ENCODE results near the gene LDLRAP1. TPM values are rescaled to one million over a fixed set of nuclear protein-coding genes. Genes with fewer than 3 reads are reported as not detected.

The LDLRAP1 gene
- total RNA-seq, 2 experiments from 2014 or later, result 19.1 to 19.7 TPM

DNA sequence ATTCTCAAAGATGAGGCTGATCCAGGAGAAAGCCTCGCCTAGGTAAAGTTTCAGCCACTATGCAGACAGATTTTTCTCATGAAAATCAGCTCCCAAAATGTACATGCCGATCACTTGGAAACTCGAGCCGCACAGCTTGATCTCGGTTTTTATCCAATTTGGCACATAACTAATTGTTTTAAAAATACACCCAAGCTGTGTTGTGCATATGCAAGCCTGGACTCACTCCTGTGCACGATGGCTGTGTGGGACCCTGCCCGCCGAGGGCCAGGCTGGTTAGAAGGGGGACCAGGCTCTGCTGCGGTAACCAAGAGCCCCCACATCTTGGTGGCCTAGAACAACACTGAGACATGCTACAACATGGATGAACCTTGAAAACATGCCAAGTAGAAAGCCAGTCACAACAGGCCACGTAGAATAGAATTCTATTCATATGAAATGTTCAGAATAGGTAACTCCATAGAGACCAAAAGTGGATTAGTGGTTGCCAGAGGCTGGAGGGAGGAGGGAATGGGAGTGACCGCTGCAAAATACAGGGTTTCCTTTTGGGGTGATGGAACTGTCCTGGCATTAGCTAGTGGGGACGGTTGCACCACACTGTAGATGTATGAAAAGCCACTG, 16.1 kb upstream of the LDLRAP1 start:
- Mint-ChIP-seq H3K27me3 (ENCODE audit: low read depth) (no peaks in the 10 kb centered on the region), H3K36me3 (ENCODE audit: low read depth) (no peaks in the 10 kb centered on the region), H3K4me3 (no peak overlapping the region), H3K4me1 (ENCODE audit: low read depth) (no peaks in the 10 kb centered on the region), H3K9me3 (peaks cover 5% of the 10 kb centered on the region), H3K27ac (no peak overlapping the region)
- CTCF ChIA-PET, result interaction anchor here (0.5 kb wide), 1 partner anchor 130 kb away, joined by 3 read pairs; no protein-coding TSS in a partner anchor
- no peak for DNase-seq
- intact Hi-C loops (cut with micrococcal nuclease), result no loop called here

DNA sequence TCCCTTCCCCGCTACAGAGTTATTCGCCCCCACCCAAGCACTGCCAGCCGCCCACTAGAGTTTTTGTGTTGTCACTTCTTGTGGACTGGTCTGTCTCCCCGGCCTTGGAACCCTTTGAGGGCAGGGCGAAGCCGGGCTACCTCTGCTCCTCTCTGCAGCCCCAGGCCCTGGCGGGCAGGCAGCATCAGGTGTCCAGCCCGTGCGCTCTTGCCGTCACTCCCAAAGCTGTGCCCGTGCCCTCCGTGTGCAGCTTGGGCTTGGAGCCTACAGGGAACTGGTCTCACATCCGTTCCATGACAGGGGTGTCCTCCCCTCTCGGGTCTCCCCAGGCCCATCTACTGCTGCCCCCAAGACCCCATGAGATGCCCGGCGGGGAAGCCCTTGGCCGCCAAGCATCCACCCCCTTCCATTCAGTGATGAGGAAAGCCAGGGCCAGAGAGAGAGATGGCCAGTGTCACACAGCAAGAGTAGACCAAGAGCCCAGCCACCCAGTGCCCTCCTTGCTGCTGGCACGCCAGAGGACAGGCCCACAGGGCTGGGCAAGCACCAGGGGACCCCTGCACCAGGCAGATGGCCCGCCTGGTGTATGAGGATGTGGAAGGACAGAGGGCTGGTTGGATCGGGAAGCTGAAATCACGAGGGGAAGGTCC, 15.3 kb upstream of the LDLRAP1 start:
- Mint-ChIP-seq H3K9me3 (peaks cover 5% of the 10 kb centered on the region), H3K4me3 (no peak overlapping the region), H3K27me3 (ENCODE audit: low read depth) (no peaks in the 10 kb centered on the region), H3K4me1 (ENCODE audit: low read depth) (no peaks in the 10 kb centered on the region), H3K27ac (no peak overlapping the region), H3K36me3 (ENCODE audit: low read depth) (no peaks in the 10 kb centered on the region)
- no peak for DNase-seq
- CTCF ChIA-PET, result interaction anchor here (0.7 kb wide), 1 partner anchor 8 kb away, joined by 8 read pairs; no protein-coding TSS in a partner anchor
- intact Hi-C loops (cut with micrococcal nuclease), result no loop called here

DNA sequence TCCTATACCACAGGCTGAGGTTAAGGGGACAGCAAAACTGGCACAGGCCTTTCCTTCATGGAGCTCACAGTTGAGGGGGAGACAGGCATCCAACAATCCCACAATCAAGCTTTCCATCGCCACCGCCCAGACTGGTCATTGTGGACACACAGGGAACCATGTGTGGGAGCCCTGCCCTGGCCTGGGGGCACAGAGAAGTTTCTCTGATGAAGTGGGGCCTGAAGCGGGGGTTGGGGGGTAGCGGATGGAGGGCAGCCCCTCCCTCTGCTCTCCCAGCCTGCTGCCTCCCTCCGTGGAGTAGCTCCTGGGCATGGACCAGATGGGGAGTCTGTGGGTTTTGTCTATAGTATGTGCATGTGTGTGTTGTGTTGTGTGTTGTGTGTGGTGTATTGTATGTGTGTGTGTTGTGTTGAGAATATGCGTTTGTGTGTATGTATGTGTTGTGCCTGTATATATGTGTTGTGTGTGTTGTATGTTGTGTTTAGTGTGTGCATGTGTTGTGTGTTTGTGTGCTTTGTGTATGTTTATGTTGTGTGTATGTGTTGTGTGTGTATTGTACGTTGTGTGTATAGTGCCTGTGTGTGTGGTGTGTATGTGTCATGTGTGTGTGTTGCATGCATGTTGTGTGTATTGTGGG, 14.4 kb upstream of the LDLRAP1 start:
- no peaks in the 10 kb centered on the region for H3K36me3 Mint-ChIP-seq (ENCODE audit: low read depth)
- CTCF ChIA-PET, result interaction anchor here (0.7 to 1.0 kb wide), 2 partner anchors 9 kb away, joined by 3 to 8 read pairs; no protein-coding TSS in a partner anchor
- H3K27ac Mint-ChIP-seq, result no peak overlapping the region
- no peak for DNase-seq
- H3K9me3 Mint-ChIP-seq, result peaks cover 5% of the 10 kb centered on the region
- H3K27me3 Mint-ChIP-seq (ENCODE audit: low read depth), result no peaks in the 10 kb centered on the region
- H3K4me3 Mint-ChIP-seq, result no peak overlapping the region
- intact Hi-C loops (cut with micrococcal nuclease), result no loop called here
- no peaks in the 10 kb centered on the region for H3K4me1 Mint-ChIP-seq (ENCODE audit: low read depth)

DNA sequence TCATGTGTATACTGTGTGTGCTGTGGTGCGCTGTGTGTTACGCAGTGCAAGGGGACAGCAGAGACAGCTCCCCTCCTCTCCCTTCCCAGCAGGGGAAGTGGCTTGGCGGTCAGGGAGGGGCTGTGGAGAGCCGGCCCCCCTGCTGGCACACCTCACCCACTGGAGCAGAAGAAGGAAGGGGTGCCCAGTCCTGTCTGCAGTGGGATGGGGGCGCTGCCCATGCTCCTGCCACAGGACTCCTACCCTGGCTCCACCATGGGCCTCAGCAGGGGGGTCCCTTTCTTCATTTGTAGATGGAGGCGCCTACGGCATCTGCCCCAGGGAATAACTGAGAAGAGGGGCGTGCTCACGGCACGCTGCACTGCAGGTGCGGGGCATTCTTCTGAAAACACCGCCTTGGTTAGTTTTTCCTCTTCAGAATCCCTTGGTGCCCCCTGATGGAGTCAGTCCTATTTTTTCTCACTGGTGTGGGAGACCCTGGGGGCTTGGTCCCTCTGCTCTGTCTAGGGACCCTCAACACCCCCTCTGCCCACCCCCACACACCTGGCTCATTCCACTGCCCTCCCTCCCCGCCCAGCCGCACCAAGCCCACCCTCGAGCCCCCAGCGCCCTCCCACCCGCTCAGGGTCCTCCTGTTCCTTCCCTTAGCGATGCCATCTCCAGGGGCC, 13.8 kb upstream of the LDLRAP1 start:
- Mint-ChIP-seq H3K27ac (no peak overlapping the region), H3K27me3 (ENCODE audit: low read depth) (no peaks in the 10 kb centered on the region), H3K4me3 (no peak overlapping the region), H3K4me1 (ENCODE audit: low read depth) (no peaks in the 10 kb centered on the region), H3K36me3 (ENCODE audit: low read depth) (no peaks in the 10 kb centered on the region), H3K9me3 (peaks cover 5% of the 10 kb centered on the region)
- no peak for DNase-seq
- CTCF ChIA-PET, result interaction anchor here (1.0 kb wide), 1 partner anchor 9 kb away, joined by 3 read pairs; no protein-coding TSS in a partner anchor
- intact Hi-C loops (cut with micrococcal nuclease), result no loop called here

DNA sequence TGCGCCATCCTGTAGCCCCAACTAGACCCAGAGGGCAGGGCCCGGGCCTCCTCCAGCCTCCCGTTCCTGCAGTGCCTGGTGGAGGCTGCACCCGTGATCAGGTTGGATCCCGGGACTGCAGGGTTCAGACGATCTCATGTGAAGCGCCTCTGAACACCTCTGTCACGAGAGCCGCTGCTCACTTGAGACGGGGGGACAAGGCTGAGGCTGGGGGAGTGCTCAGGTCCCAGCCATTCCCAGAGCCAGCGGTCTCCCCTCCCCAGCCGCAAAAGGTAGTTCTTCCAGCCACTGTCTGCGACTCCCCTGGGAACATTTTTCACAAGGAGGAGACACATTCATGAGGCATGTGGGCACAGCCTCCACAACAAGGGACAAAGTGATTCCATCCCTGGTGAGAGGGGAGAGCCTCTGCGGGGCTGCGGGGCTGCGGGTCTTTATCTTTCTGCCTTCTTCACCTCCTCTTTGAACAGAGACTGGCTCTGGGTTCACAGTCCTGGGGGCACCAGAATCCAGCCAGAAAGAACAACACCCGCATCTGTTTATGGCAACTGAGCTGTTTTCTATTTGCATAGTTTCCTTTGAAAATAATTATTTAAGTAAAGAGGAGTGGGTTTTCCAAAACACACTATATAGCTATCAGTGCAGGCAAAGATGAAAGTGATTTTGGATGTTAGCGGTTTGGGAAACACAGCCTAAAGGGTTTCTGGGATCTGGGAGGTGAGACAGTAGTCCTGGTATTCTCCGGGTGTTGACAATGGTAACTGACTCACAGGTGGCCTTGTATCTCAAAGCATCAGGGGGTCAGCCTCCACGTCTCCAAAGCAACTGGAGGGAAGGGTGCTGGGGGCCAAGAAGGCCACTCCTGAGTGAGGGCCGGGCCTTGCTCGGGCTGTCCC, 13.0 kb upstream of the LDLRAP1 start:
- peaks cover 2% of the 10 kb centered on the region for H3K9me3 Mint-ChIP-seq
- H3K27me3 Mint-ChIP-seq (ENCODE audit: low read depth), result no peaks in the 10 kb centered on the region
- DNase-seq, result no peak
- no peak overlapping the region for H3K4me3 Mint-ChIP-seq
- no peaks in the 10 kb centered on the region for H3K36me3 Mint-ChIP-seq (ENCODE audit: low read depth)
- H3K27ac Mint-ChIP-seq, result no peak overlapping the region
- intact Hi-C loops (cut with micrococcal nuclease), result no loop called here
- CTCF ChIA-PET, result interaction anchor here (0.6 kb wide), 1 partner anchor 12 kb away, joined by 3 read pairs; no protein-coding TSS in a partner anchor
- no peaks in the 10 kb centered on the region for H3K4me1 Mint-ChIP-seq (ENCODE audit: low read depth)

DNA sequence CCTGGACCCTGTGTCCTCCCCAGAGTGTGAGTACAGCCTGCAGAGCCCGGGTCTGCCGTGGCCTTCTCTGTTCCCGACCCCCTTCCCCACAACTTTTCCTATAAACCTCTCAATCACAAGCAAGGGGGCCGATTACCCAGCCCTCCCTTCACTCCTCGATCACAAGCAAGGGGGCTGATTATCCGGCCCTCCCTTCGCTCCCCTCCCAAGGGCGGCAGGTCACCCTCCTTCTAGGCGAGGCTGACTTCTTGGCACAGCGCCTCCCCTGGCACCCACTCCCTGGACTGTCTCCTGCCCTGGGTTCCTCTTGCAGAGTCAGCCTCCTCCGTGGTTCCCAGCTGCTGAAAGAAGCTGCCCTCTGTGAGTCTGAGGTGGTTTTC, 12.3 kb upstream of the LDLRAP1 start:
- CTCF ChIA-PET, result no interaction called here
- H3K27me3 Mint-ChIP-seq (ENCODE audit: low read depth), result no peaks in the 10 kb centered on the region
- intact Hi-C loops (cut with micrococcal nuclease), result no loop called here

DNA sequence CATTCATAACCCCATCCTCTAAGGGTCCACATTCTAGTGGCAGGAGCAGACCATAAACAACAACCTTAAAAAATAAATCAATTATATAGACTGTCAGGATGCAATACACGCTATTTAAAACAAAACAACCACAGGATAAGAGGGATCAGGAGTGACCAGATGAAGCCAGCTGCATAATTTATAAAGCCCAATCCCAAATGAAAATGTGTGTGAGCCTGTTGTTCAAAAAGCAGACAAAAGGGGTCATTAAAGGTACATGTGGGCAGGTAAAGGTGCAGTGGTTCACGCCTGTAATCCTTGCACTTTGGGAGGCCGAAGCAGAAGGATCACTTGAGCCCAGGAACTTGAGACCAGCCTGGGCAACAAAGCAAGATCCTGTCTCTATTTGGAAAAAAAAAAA, 10.4 kb upstream of the LDLRAP1 start:
- Mint-ChIP-seq H3K27ac (no peak overlapping the region), H3K4me1 (ENCODE audit: low read depth) (no peaks in the 10 kb centered on the region), H3K27me3 (ENCODE audit: low read depth) (no peaks in the 10 kb centered on the region), H3K9me3 (no peaks in the 10 kb centered on the region), H3K4me3 (no peak overlapping the region), H3K36me3 (ENCODE audit: low read depth) (no peaks in the 10 kb centered on the region)
- no peak for DNase-seq
- CTCF ChIA-PET, result interaction anchor here (0.9 kb wide), 1 partner anchor 12 kb away, joined by 3 read pairs; no protein-coding TSS in a partner anchor
- intact Hi-C loops (cut with micrococcal nuclease), result no loop called here

More for the DNA sequence above, 12.3 kb upstream of the LDLRAP1 start:
- DNase-seq, result no peak
- no peaks in the 10 kb centered on the region for H3K4me1 Mint-ChIP-seq (ENCODE audit: low read depth)
- H3K27ac Mint-ChIP-seq, result no peak overlapping the region
- no peak overlapping the region for H3K4me3 Mint-ChIP-seq
- H3K36me3 Mint-ChIP-seq (ENCODE audit: low read depth), result no peaks in the 10 kb centered on the region
- no peaks in the 10 kb centered on the region for H3K9me3 Mint-ChIP-seq

DNA sequence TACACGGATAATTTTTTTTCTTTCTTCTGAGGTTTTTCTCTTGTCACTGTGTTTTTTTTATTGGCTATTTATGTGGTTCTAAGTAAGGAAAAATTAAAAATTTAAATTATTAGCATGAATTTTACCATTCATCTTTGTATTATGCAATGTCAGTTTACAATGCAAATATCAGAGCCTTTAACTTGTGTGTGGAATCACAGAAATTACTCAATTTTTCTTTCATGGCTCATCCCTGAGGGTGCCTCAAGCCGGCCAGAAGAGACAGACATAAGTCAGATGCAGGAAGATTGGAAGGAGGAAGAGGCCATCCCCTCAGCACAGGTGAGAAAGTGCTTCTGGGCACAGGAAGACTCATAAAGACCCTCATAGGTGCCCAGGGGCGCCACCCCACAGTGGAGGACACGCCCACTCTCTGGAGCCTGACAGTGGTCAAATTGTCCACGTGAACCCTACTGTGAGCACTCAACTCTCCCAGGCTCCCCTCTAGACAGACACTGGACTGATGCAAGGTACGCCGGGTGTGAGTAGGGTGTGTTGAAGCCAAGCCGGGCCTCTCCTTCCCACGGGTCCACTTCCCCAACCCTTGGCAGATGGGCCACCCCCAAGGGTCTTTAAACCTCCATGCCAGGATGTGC, 9.5 kb upstream of the LDLRAP1 start:
- Mint-ChIP-seq H3K4me3 (no peak overlapping the region), H3K36me3 (ENCODE audit: low read depth) (no peaks in the 10 kb centered on the region), H3K27ac (no peak overlapping the region), H3K4me1 (ENCODE audit: low read depth) (no peaks in the 10 kb centered on the region), H3K27me3 (ENCODE audit: low read depth) (no peaks in the 10 kb centered on the region), H3K9me3 (no peaks in the 10 kb centered on the region)
- intact Hi-C loops (cut with micrococcal nuclease), result no loop called here
- CTCF ChIA-PET, result interaction anchor here (0.6 to 0.9 kb wide), 2 partner anchors 13 to 141 kb away, joined by 3 read pairs; no protein-coding TSS in a partner anchor
- no peak for DNase-seq

DNA sequence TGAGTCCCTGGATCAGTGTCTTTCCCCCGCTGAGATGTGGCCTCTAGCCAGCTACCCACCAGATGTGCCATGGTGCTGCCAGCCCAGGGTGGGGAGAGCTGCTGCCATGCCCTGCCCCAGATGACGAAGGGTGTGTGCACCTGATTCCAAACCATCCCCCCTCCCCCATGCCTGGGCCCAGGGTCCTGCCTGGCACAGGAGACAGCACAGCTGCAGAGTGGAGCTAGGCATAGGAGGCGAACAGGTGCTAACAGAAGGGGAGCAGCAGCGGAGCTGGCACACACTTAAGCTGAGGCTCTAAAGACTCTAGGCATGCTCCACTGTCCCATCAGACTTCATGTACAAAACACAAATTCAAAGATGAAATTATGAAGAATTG, 9.0 kb upstream of the LDLRAP1 start:
- no peak for DNase-seq
- H3K36me3 Mint-ChIP-seq (ENCODE audit: low read depth), result no peaks in the 10 kb centered on the region
- H3K27ac Mint-ChIP-seq, result no peak overlapping the region
- CTCF ChIA-PET, result interaction anchor here (0.6 to 1.3 kb wide), 2 partner anchors 15 to 142 kb away, joined by 3 to 4 read pairs; no protein-coding TSS in a partner anchor
- H3K9me3 Mint-ChIP-seq, result no peaks in the 10 kb centered on the region
- intact Hi-C loops (cut with micrococcal nuclease), result no loop called here
- no peaks in the 10 kb centered on the region for H3K4me1 Mint-ChIP-seq (ENCODE audit: low read depth)
- H3K27me3 Mint-ChIP-seq (ENCODE audit: low read depth), result no peaks in the 10 kb centered on the region
- no peak overlapping the region for H3K4me3 Mint-ChIP-seq

DNA sequence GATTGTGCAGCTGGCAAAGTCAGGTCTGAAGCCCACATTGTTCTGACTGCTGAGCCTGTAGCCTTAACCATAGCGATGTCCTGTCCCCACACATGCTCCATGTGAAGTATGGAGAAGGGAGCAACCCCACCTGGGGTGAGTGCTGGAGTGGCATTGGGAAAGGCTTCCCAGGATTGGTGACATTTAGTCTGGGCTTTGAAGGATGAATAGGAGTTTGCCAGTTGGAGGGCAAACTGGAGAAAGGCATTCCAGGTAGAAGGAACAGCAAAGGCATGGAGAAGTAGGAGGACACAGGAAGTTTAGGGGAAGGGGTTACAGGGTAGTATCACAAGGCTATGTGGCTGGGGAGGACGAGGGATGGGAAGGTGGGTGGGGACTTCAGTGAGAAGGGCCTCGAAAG, 7.3 kb upstream of the LDLRAP1 start:
- no peak overlapping the region for H3K4me3 Mint-ChIP-seq
- no peaks in the 10 kb centered on the region for H3K4me1 Mint-ChIP-seq (ENCODE audit: low read depth)
- intact Hi-C loops (cut with micrococcal nuclease), result no loop called here
- H3K36me3 Mint-ChIP-seq (ENCODE audit: low read depth), result no peaks in the 10 kb centered on the region
- no peak for DNase-seq
- H3K27me3 Mint-ChIP-seq (ENCODE audit: low read depth), result no peaks in the 10 kb centered on the region
- no peaks in the 10 kb centered on the region for H3K9me3 Mint-ChIP-seq
- H3K27ac Mint-ChIP-seq, result no peak overlapping the region
- CTCF ChIA-PET, result interaction anchor here (0.6 kb wide), 1 partner anchor 133 kb away, joined by 4 read pairs; no protein-coding TSS in a partner anchor

DNA sequence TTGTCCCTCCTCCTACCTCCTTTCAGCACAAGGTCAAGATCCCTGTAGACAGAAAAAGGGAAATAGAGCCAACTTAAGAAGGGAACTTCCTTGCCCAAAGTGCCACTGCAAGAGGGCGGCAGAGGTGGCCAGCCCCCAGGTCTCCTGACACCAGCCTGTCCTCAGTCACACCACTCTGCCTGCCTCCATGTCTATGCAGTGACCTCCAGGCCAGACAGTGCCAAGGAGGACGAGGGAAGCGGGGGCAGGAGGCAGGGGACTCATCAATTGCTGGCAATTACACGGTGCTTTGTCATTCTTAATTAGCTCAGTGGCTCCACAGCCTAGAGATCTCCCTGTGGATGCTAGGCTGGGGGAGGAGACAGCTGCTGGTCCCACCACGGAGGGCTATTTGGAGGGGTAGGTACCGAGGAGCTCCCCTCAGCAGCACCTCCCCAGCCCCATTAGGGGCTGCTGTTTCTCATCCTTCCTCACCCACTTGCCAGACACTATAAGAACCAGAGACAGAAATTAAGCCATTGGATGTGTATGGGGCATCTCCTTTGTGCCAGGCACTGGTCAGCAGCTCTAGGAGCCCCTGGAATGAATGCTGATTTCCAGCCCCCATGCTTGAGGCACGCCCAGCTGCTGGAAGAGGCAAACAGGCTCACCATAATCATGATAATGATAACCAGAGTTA, 6.1 kb upstream of the LDLRAP1 start:
- H3K9me3 Mint-ChIP-seq, result no peaks in the 10 kb centered on the region
- CTCF ChIA-PET, result interaction anchor here (0.5 to 1.9 kb wide), 3 partner anchors 16 to 186 kb away, joined by 4 to 5 read pairs (median 5); no protein-coding TSS in a partner anchor
- H3K27ac Mint-ChIP-seq, result no peak overlapping the region
- no peaks in the 10 kb centered on the region for H3K27me3 Mint-ChIP-seq (ENCODE audit: low read depth)
- no peak overlapping the region for H3K4me3 Mint-ChIP-seq
- intact Hi-C loops (cut with micrococcal nuclease), result no loop called here
- no peak for DNase-seq
- no peaks in the 10 kb centered on the region for H3K4me1 Mint-ChIP-seq (ENCODE audit: low read depth)
- no peaks in the 10 kb centered on the region for H3K36me3 Mint-ChIP-seq (ENCODE audit: low read depth)

All from activated naive CD4-positive, alpha-beta T cell treated with anti-CD3 and anti-CD28 coated beads for 36 hours (primary cell).